Endodermal cell (in vitro differentiated cells): ENCODE results near the gene CX3CL1. TPM values are rescaled to one million over a fixed set of nuclear protein-coding genes. Genes with fewer than 3 reads are reported as not detected.
"Not testable (repeated sequence)": the region's sequence is repeated elsewhere in the genome, so short reads cannot be mapped to it uniquely, and the experiment has no call there.

Source experiments
- DNase-seq: peaks from one replicate; pipeline ENCODE4 v3.0.0-alpha.2; 2017
- H3K27ac ChIP-seq: 2 replicates; pipeline ENCODE4 v1.5.1; 2013; ENCODE audit warnings: mild to moderate bottlenecking, low read depth, low read length, moderate library complexity
- H3K27me3 ChIP-seq: 2 replicates; pipeline ENCODE4 v1.6.1; 2013; ENCODE audit warnings: mild to moderate bottlenecking, low read length, moderate library complexity; ENCODE audit not compliant: insufficient read depth, control insufficient read depth, poor library complexity, severe bottlenecking
- H3K36me3 ChIP-seq: 2 replicates; pipeline ENCODE4 v1.7.0; 2013; ENCODE audit warnings: mild to moderate bottlenecking, low read length, moderate library complexity; ENCODE audit not compliant: control insufficient read depth, insufficient read depth
- H3K4me1 ChIP-seq: one replicate; pipeline ENCODE4 v1.7.0; 2013; ENCODE audit warnings: low read length; ENCODE audit not compliant: control insufficient read depth, insufficient read depth
- H3K4me3 ChIP-seq: 2 replicates; pipeline ENCODE4 v1.5.1; 2013; ENCODE audit warnings: mild to moderate bottlenecking, low read length, moderate library complexity
- H3K9ac ChIP-seq: 2 replicates; pipeline ENCODE4 v1.6.1; 2013; ENCODE audit warnings: mild to moderate bottlenecking, low read length, moderate library complexity; ENCODE audit not compliant: poor library complexity, severe bottlenecking; ENCODE audit errors: extremely low read depth
- H3K9me3 ChIP-seq: 2 replicates; pipeline ENCODE4 v1.6.1; 2013; ENCODE audit warnings: mild to moderate bottlenecking, low read length, moderate library complexity; ENCODE audit not compliant: control insufficient read depth
- H3K27ac Mint-ChIP-seq: 2 replicates; pipeline ENCODE4 v1.8.0; 2020; ENCODE audit warnings: mixed read lengths
- H3K27me3 Mint-ChIP-seq: 2 replicates; pipeline ENCODE4 v1.8.0; 2021; ENCODE audit warnings: mild to moderate bottlenecking, mixed read lengths; ENCODE audit not compliant: insufficient read depth
- H3K36me3 Mint-ChIP-seq: 2 replicates; pipeline ENCODE4 v1.8.0; 2020; ENCODE audit warnings: low read depth, mixed read lengths
- H3K4me1 Mint-ChIP-seq: 2 replicates; pipeline ENCODE4 v1.8.0; 2020; ENCODE audit warnings: mixed read lengths
- H3K4me3 Mint-ChIP-seq: 2 replicates; pipeline ENCODE4 v1.8.0; 2020; ENCODE audit warnings: mild to moderate bottlenecking, moderate library complexity, mixed read lengths
- H3K9me3 Mint-ChIP-seq: 2 replicates; pipeline ENCODE4 v1.8.0; 2020; ENCODE audit warnings: mild to moderate bottlenecking, mixed read lengths
- WGBS, 2 experiments: methylation state at CpG; one replicate each; pipeline versions ENCODE4 v1.1.5 to v1.1.7; 2013; ENCODE audit warnings: missing lambda C conversion rate in 2 of 2, mixed read lengths in 1 of 2; ENCODE audit not compliant: insufficient coverage in 1 of 2, insufficient read length in 1 of 2; 5-methylcytosine and 5-hydroxymethylcytosine counted together
- total RNA-seq, 2 donors: library from RNA; stranded (reverse); fragmentation: NEBNext Ultra II Directional in 1 of 2; extraction: Animal tissue kit (Norgen Biotek cat#: 25700) in 1 of 2; gene quantifications; 2 replicates in 1 of 2; 3 replicates in 1 of 2; pipeline ENCODE4 v1.2.1, GENCODE V29; 2021
- TF ChIP-seq, protein P1 (sequence below): fragments of 200-600 bp; sonication (generic); conservative IDR thresholded peaks from 2 replicates; pipeline ENCODE4 v1.5.0; 2021; ENCODE audit warnings: antibody characterized with exemption, mild to moderate bottlenecking

CX3CL1 gene
- total RNA-seq, 2 donors from 2014 or later, result 0.18 to 1.0 TPM

- H3K4me3 ChIP-seq, result no peak overlapping the region
- H3K4me1 ChIP-seq, result no peaks in the 10 kb centered on the region
- no peaks in the 10 kb centered on the region for H3K4me1 Mint-ChIP-seq
- H3K27me3 ChIP-seq, result no peaks in the 10 kb centered on the region
- WGBS, 2 experiments, result 97 to 100% methylated on average over 3 to 4 of the region's 4 CpGs
- H3K36me3 ChIP-seq, result no peaks in the 10 kb centered on the region
- H3K27ac ChIP-seq, result no peak overlapping the region
- no peaks in the 10 kb centered on the region for H3K9me3 ChIP-seq
- peaks cover 2% of the 10 kb centered on the region for H3K27me3 Mint-ChIP-seq
- DNase-seq, result no peak
- no peaks in the 10 kb centered on the region for H3K36me3 Mint-ChIP-seq
- H3K9me3 Mint-ChIP-seq, result peaks cover 2% of the 10 kb centered on the region
- TF ChIP-seq, protein P1, sequence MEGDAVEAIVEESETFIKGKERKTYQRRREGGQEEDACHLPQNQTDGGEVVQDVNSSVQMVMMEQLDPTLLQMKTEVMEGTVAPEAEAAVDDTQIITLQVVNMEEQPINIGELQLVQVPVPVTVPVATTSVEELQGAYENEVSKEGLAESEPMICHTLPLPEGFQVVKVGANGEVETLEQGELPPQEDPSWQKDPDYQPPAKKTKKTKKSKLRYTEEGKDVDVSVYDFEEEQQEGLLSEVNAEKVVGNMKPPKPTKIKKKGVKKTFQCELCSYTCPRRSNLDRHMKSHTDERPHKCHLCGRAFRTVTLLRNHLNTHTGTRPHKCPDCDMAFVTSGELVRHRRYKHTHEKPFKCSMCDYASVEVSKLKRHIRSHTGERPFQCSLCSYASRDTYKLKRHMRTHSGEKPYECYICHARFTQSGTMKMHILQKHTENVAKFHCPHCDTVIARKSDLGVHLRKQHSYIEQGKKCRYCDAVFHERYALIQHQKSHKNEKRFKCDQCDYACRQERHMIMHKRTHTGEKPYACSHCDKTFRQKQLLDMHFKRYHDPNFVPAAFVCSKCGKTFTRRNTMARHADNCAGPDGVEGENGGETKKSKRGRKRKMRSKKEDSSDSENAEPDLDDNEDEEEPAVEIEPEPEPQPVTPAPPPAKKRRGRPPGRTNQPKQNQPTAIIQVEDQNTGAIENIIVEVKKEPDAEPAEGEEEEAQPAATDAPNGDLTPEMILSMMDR, result no peak
- H3K27ac Mint-ChIP-seq, result no peak overlapping the region
- H3K4me3 Mint-ChIP-seq, result no peak overlapping the region
- no peak overlapping the region for H3K9ac ChIP-seq
Measured at GRCh38 chr16:57335366-57335765, 36.9 kb upstream of the CX3CL1 start.

DNA sequence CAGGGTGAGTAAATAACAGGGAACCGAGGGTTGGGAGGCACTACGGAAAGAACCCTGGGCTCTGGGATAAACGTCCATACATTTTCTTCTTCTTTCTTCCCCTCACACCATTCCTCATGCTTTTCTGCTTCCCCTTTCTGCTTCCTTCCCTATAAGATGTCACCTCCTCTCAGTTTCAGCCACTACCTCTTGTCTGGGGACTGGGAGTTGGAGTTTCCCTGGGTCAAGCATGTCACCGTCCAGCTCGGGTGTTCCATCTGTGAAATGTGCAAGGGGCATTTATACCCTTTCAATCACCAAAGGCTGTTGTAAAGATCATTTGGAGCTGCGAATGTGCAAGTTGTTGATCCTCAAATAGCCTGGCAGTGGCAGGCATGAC, 31.2 kb upstream of the CX3CL1 start:
- no peak for DNase-seq
- Mint-ChIP-seq H3K36me3 (no peaks in the 10 kb centered on the region), H3K27me3 (peaks cover 2% of the 10 kb centered on the region), H3K4me1 (no peaks in the 10 kb centered on the region), H3K9me3 (peaks cover 2% of the 10 kb centered on the region), H3K27ac (no peak overlapping the region), H3K4me3 (no peak overlapping the region)
- Histone ChIP-seq H3K27ac (no peak overlapping the region), H3K9me3 (no peaks in the 10 kb centered on the region), H3K9ac (no peak overlapping the region), H3K27me3 (no peaks in the 10 kb centered on the region), H3K36me3 (no peaks in the 10 kb centered on the region), H3K4me3 (no peak overlapping the region), H3K4me1 (no peaks in the 10 kb centered on the region)
- TF ChIP-seq, protein P1, result no peak
- 83 to 88% methylated on average over 5 to 6 of the region's 6 CpGs for WGBS, 2 experiments

- H3K4me1 Mint-ChIP-seq, result no peaks in the 10 kb centered on the region
- H3K9me3 Mint-ChIP-seq, result no peaks in the 10 kb centered on the region
- Histone ChIP-seq H3K9me3 (no peaks in the 10 kb centered on the region), H3K36me3 (no peaks in the 10 kb centered on the region), H3K27ac (no peak overlapping the region), H3K4me3 (no peak overlapping the region), H3K4me1 (no peaks in the 10 kb centered on the region), H3K9ac (no peak overlapping the region), H3K27me3 (no peaks in the 10 kb centered on the region)
- no peaks in the 10 kb centered on the region for H3K36me3 Mint-ChIP-seq
- peaks cover 2% of the 10 kb centered on the region for H3K27me3 Mint-ChIP-seq
- TF ChIP-seq, protein P1, result no peak
- no peak overlapping the region for H3K27ac Mint-ChIP-seq
- H3K4me3 Mint-ChIP-seq, result no peak overlapping the region
- DNase-seq, result no peak
- WGBS, 2 experiments, result 89 to 98% methylated on average over 8 of the region's 8 CpGs
Measured at GRCh38 chr16:57341441-57342303, 30.6 kb upstream of the CX3CL1 start.

GRCh38 chr16:57342606-57343005, 29.7 kb upstream of the CX3CL1 start:
- H3K9ac ChIP-seq, H3K9me3 ChIP-seq, H3K4me1 ChIP-seq, H3K27me3 ChIP-seq, H3K4me3 Mint-ChIP-seq, H3K27me3 Mint-ChIP-seq, H3K9me3 Mint-ChIP-seq, H3K4me1 Mint-ChIP-seq, H3K36me3 Mint-ChIP-seq, DNase-seq, H3K27ac Mint-ChIP-seq, H3K36me3 ChIP-seq, H3K27ac ChIP-seq, H3K4me3 ChIP-seq: not testable (repeated sequence)
- WGBS, 2 experiments, result 88 to 93% methylated on average over 6 to 9 of the region's 9 CpGs
